HG03558 (cell line): ENCODE results near the gene PTPRD.
A peak's percentile ranks its signal among the peaks of the same experiment; 100 is the strongest.

ENCODE experiments used
- ATAC-seq: cut with Tn5 transposase; IDR thresholded peaks from one replicate; pipeline ENCODE4 v1.9.1; 2021; ENCODE audit warnings: moderate number of reproducible peaks; ENCODE audit not compliant: unreplicated experiment; ENCODE audit errors: extremely low read depth

PTPRD gene

GRCh38 chr9:9719373-9720112, 893.3 kb downstream of the PTPRD start:
- no peak for ATAC-seq

DNA sequence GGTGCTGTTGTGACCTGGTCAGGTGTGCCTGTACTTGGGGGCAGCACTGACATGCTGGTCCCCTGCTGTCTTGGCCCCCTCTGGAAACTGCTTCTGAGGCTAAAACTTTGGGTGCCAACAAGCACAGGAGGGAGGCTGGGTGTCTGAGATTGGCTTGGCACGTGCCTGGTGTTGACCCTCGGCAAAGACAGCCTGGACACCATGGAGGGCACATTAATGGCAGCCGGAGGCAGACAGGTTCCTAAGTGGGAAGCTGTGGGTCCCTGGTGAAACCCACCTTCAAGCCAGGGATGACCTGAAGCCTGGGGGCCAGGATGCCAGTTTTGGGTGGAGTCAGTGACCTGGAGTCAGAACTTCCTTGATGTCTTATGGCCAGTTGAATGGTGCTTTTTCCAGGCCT, 894.1 kb downstream of the PTPRD start:
- no peak for ATAC-seq

GRCh38 chr9:9679433-9679832, 933.4 kb downstream of the PTPRD start:
- no peak for ATAC-seq

- ATAC-seq = no peak
Measured at GRCh38 chr9:9674461-9674860, 938.3 kb downstream of the PTPRD start.

DNA sequence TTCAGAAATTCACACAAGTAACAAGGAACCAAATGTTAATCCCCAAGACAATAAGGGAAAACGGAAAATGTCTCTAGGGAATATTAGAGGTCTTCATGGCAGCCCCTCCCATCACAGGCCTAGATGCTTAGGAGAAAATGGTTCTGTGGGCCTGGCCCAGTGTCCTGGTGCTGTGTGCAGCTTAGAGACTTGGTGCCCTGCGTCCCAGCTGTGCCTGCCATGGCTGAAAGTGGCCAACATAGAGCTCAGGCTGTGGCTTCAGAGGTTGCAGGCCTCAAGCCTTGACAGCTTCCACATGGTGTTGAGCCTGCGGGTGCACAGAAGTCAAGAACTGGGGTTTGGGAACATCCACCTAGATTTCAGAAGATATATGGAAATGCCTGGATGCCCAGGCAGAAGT, 942.3 kb downstream of the PTPRD start:
- no peak for ATAC-seq

DNA sequence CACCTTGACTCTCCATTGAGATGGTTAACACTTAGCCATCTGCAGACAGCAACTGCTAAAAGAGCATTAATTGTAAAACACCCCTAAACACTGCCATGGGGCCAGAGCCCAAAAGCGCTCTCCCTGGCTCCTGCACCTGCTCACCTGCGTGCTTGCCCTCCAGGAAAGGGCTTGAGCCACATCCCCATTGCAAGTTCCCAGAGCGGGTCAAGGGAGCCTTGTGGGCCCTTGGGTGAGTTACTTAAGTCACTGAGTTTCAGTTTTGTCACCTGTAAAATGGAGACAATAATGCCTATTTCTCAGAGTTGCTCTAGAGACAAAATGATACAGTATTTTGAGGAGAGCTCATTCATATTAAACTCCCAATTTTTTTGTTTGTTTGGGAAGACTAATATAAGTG, 967.8 kb downstream of the PTPRD start:
- ATAC-seq = no peak

DNA sequence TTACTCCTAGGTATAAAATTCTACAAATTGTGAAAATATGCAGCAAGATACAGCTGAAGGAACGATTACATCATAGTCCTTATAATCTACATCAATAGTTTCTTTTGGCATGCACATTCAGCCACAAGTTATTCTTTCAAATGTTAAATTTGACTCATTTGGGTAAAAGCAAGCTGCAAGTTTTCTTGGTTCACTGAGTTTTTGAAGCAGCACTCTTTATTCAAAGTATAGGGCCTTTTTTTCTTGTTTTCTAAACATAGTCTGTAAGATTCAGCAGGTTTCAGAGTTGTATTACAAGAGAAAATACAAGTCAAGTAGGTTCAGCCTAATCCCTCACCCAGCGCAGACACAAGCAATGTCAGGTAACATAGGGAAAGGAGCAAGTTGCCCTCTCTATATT, 981.5 kb downstream of the PTPRD start:
- peak; percentile 61 for ATAC-seq

GRCh38 chr9:9625248-9625647, 987.6 kb downstream of the PTPRD start:
- no peak for ATAC-seq

- ATAC-seq = no peak
Measured at GRCh38 chr9:9623506-9623905, 989.3 kb downstream of the PTPRD start.

DNA sequence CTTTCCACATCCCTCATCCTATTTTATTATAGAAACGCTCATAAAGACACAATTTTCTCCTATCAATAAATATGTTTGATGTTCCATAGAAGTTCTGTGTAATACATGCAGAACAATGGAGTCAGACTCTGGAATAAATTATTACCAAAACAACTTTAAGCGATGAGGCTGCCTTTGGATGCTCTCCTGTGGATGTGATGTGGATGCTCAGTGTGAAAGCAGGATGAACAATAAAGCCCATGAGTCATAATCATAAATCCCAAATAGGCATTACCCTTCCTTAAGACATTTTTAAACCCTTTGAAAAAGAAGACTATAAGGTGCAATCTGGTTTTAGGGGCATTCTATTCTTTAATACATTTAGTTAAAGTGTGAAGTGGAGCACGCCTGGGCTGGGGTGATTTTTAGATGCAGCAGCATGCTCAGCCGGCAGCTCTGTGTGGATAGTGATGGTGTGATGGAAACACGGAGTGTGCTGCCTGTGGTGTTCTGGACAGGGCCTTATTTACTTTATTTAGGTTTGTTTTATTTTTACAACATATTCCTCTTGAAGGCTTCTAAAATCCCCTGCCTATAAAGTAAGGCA, 991.4 kb downstream of the PTPRD start:
- no peak for ATAC-seq

GRCh38 chr9:9620736-9621135, 992.1 kb downstream of the PTPRD start:
- ATAC-seq = no peak

DNA sequence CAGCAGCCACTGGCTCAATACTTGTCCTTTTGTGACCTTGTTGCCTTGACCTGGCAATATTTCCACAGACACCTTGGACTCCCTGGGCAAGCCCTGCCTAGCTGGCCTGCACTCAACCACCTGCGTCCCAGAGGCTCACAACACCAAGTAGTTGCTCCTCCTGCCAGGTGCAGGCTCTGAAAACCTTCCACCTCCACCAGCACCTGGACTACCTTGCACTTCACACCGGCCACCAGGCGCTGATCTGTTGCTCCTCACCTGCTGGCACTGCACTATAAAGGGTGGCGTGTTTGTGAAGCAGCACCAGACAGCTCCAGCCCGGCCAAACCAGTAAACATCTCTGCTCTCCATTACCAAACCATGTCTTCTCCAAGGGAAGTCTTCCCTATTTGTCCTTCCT, 997.7 kb downstream of the PTPRD start:
- no peak for ATAC-seq

DNA sequence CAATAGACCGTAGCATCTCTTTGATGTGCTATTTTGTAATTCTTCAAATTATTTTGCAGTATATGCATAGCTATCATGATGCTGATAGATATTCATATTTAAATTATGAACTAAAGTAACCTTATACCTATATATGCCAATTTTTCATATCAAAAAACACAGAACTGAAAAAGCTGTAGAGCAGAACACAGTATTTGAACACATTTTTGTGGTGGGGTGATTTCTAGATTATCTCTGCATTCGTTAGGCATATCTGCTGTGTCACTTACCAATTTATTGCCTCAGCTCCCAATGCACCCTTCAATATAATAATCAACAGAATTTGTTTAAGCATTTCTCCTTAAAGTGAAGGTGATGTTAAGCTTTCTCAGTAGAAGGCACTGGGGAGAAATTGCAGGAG, 998.2 kb downstream of the PTPRD start:
- no peak for ATAC-seq

- ATAC-seq = no peak
Measured at GRCh38 chr9:9612755-9613154, 1000.0 kb downstream of the PTPRD start.

- ATAC-seq = no peak
Measured at GRCh38 chr9:9612270-9612669, 1000.5 kb downstream of the PTPRD start.

DNA sequence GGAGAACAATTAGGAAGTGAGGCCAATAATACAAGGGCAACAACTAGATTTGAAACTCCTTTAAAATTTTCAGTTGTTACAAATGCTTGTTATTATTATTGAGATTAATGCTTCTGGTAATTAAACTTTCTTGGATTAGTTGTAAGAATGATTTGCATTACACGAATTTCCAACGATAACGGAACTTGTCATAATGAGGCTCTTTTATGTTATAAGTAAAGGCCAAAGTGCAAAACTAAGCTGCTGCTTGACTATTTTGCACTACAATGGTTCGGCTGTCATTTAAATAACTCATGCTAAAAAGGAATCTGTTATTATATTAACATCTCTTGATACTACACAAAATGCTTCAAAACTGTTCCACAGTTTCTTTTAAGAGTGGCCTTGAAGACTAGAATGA, 1007.1 kb downstream of the PTPRD start:
- ATAC-seq = no peak

DNA sequence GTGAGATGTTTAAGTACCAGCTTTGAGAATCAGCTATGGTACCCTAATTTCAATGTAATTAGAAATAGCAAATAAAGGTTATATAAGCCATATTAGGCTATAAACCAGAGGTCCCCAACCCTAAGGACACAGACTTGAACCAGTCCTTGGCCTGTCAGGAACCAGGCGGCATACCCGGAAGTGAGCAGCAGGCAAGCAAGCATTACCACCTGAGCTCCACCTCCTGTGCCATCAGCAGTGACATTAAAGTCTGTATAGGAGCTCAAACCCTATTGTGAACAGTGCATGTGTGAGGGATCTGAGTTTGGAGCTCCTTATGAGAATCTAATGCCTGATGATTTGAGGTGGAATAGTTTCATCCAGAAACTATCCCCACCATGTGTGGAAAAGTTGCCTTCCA, 1009.5 kb downstream of the PTPRD start:
- ATAC-seq = no peak

GRCh38 chr9:9598723-9599122, 1014.1 kb downstream of the PTPRD start:
- ATAC-seq = no peak

GRCh38 chr9:9592104-9592503, 1020.7 kb downstream of the PTPRD start:
- no peak for ATAC-seq

- ATAC-seq = no peak
Measured at GRCh38 chr9:9585920-9586319, 1026.9 kb downstream of the PTPRD start.

GRCh38 chr9:9574080-9574479, 1038.7 kb downstream of the PTPRD start:
- no peak for ATAC-seq

DNA sequence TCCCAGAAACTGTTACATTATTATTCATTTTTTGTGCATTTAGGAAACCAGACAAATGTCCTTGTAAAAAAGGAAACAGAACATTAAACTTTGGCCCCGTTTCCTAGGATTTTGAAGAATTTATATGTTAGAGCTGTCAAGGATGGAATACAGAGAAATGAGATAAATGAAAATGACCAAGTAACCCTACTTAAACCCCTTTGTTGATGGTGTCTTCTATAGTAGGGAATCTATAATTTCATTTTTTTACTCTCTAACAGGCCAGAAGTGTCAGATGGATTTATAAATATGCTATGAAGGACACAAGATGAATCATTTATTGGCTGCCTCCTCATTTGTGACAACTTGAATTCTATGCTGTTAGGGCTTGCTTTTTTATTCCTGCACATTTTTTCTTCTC, 1047.1 kb downstream of the PTPRD start:
- ATAC-seq = no peak
